IMR-90 (cell line): Measurements from ENCODE around the gene LIPK. TPM values are rescaled to one million over a fixed set of nuclear protein-coding genes. Genes with fewer than 3 reads are reported as not detected.

Experiments used
- ATAC-seq: fragments of 200-7000 bp; cut with Tn5 transposase; 2 replicates; pipeline ENCODE4 v1.9.1; 2020; ENCODE audit warnings: low read depth, mild to moderate bottlenecking, moderate library complexity
- BruUV-seq: library from RNA; stranded (reverse); fragments of 400-500 nt; replicated peaks from 2 replicates; lab custom pipeline; 2021; lab: Mats Ljungman, UMichigan
- CTCF ChIA-PET: fragments of 300-600 bp; formaldehyde crosslinking; extraction: SDS; loops from one replicate; lab custom pipeline; 2021; ENCODE audit warnings: antibody characterized with exemption; lab: Yijun Ruan, JAX
- POLR2A ChIA-PET: fragments of 300-600 bp; sonication (Branson Sonifier 250); formaldehyde crosslinking; loops from one replicate; lab custom pipeline; 2022; ENCODE audit warnings: antibody characterized with exemption; ENCODE audit not compliant: unreplicated experiment; lab: Charles Lee
- DNase-seq: peaks from one replicate; pipeline ENCODE4 v3.0.0; 2013
- H2AFZ ChIP-seq: replicated peaks from 2 replicates; pipeline ENCODE3; 2013; ENCODE audit warnings: low read length, mild to moderate bottlenecking; ENCODE audit not compliant: poor library complexity
- H2AK5ac ChIP-seq: 2 replicates; pipeline ENCODE4 v1.6.1; 2013; ENCODE audit warnings: low read depth, low read length, inconsistent platforms
- H2AK9ac ChIP-seq: replicated peaks from 2 replicates; pipeline ENCODE3; 2013; ENCODE audit warnings: mild to moderate bottlenecking, low read depth, low read length, moderate library complexity; ENCODE audit not compliant: poor library complexity
- H2BK120ac ChIP-seq: 2 replicates; pipeline ENCODE4 v1.6.1; 2013; ENCODE audit warnings: low read depth, low read length, inconsistent platforms
- H2BK15ac ChIP-seq: 3 replicates; pipeline ENCODE4 v1.6.1; 2013; ENCODE audit warnings: low read depth, low read length, inconsistent platforms
- H2BK20ac ChIP-seq: 2 replicates; pipeline ENCODE4 v1.6.1; 2013; ENCODE audit warnings: low read depth, mild to moderate bottlenecking, inconsistent platforms, low read length, moderate library complexity
- H2BK5ac ChIP-seq: 2 replicates; pipeline ENCODE4 v1.6.1; 2013; ENCODE audit warnings: mild to moderate bottlenecking, low read depth, low read length, inconsistent platforms; ENCODE audit not compliant: poor library complexity, severe bottlenecking
- H3K14ac ChIP-seq: replicated peaks from 2 replicates; pipeline ENCODE4 v1.6.1; 2013; ENCODE audit warnings: low read depth, low read length, inconsistent platforms
- H3K18ac ChIP-seq: 2 replicates; pipeline ENCODE4 v1.6.1; 2013; ENCODE audit warnings: low read depth, low read length, control low read depth
- H3K23ac ChIP-seq: 2 replicates; pipeline ENCODE4 v1.6.1; 2013; ENCODE audit warnings: low read depth, low read length, inconsistent platforms
- H3K27ac ChIP-seq: 2 replicates; pipeline ENCODE4 v1.5.1; 2013; ENCODE audit warnings: mild to moderate bottlenecking, control low read depth, low read length; ENCODE audit not compliant: insufficient read depth
- H3K27me3 ChIP-seq: 2 replicates; pipeline ENCODE4 v1.6.1; 2013; ENCODE audit warnings: low read length; ENCODE audit not compliant: control insufficient read depth, insufficient read depth
- H3K36me3 ChIP-seq: 2 replicates; pipeline ENCODE4 v1.6.1; 2013; ENCODE audit warnings: low read length, mixed read lengths; ENCODE audit not compliant: control insufficient read depth, insufficient read depth
- H3K4ac ChIP-seq: 2 replicates; pipeline ENCODE4 v1.6.1; 2013; ENCODE audit warnings: low read depth, low read length, inconsistent platforms
- H3K4me1 ChIP-seq: 2 replicates; pipeline ENCODE4 v1.6.1; 2013; ENCODE audit warnings: low read length, mixed read lengths; ENCODE audit not compliant: control insufficient read depth, insufficient read depth
- H3K4me2 ChIP-seq: 2 replicates; pipeline ENCODE4 v1.6.1; 2013; ENCODE audit warnings: low read depth, mild to moderate bottlenecking, control low read depth, low read length, moderate library complexity
- H3K4me3 ChIP-seq: 2 replicates; pipeline ENCODE4 v1.5.1; 2013; ENCODE audit warnings: low read depth, mild to moderate bottlenecking, control low read depth, low read length, moderate library complexity; ENCODE audit not compliant: insufficient read depth
- H3K56ac ChIP-seq: 2 replicates; pipeline ENCODE4 v1.6.1; 2013; ENCODE audit warnings: low read length, inconsistent platforms; ENCODE audit not compliant: insufficient read depth; ENCODE audit errors: extremely low read depth
- H3K79me1 ChIP-seq, 2 experiments: 2 replicates each; pipeline ENCODE4 v1.6.1; 2013; ENCODE audit warnings: low read length in 2 of 2, inconsistent platforms in 1 of 2, low read depth in 1 of 2
- H3K9ac ChIP-seq: 2 replicates; pipeline ENCODE4 v1.6.1; 2013; ENCODE audit warnings: low read depth, low read length, control low read depth
- H3K9me1 ChIP-seq: 2 replicates; pipeline ENCODE4 v1.6.1; 2013; ENCODE audit warnings: low read length, inconsistent platforms; ENCODE audit not compliant: insufficient read depth
- H3K9me3 ChIP-seq: 2 replicates; pipeline ENCODE4 v1.6.1; 2013; ENCODE audit warnings: low read length; ENCODE audit not compliant: control insufficient read depth, insufficient read depth
- H4K20me1 ChIP-seq: 2 replicates; pipeline ENCODE4 v1.6.1; 2013; ENCODE audit warnings: low read length, inconsistent platforms; ENCODE audit not compliant: insufficient read depth
- H4K5ac ChIP-seq: 2 replicates; pipeline ENCODE4 v1.6.1; 2013; ENCODE audit warnings: mild to moderate bottlenecking, low read depth, low read length, control low read depth
- H4K8ac ChIP-seq, 2 experiments: 2 replicates each; pipeline ENCODE4 v1.6.1; 2013; ENCODE audit warnings: low read depth in 2 of 2, low read length in 2 of 2, control low read depth in 1 of 2, inconsistent platforms in 1 of 2
- H4K91ac ChIP-seq: 2 replicates; pipeline ENCODE4 v1.6.1; 2013; ENCODE audit warnings: low read depth, low read length, inconsistent platforms; ENCODE audit not compliant: insufficient read depth
- BHLHE40 ChIP-seq: fragments of 150-350 bp; IDR thresholded peaks from 2 replicates; pipeline ENCODE4 v1.6.1; 2016; ENCODE audit warnings: mild to moderate bottlenecking, low read depth, low read length
- CEBPB ChIP-seq: IDR thresholded peaks from 2 replicates; pipeline ENCODE4 v1.6.1; 2012; ENCODE audit warnings: low read depth, low read length, improper control_type of control experiment
- FOS ChIP-seq: fragments of 150-350 bp; IDR thresholded peaks from 2 replicates; pipeline ENCODE4 v1.6.1; 2016; ENCODE audit warnings: low read depth, low read length
- MXI1 ChIP-seq: IDR thresholded peaks from 2 replicates; pipeline ENCODE4 v1.6.1; 2012; ENCODE audit warnings: low read depth, mild to moderate bottlenecking, low read length, moderate library complexity, borderline replicate concordance
- POLR2A ChIP-seq: IDR thresholded peaks from 2 replicates; pipeline ENCODE4 v1.6.1; 2012; ENCODE audit warnings: mild to moderate bottlenecking, low read depth, low read length
- RCOR1 ChIP-seq: IDR thresholded peaks from 2 replicates; pipeline ENCODE4 v1.6.1; 2012; ENCODE audit warnings: mild to moderate bottlenecking, low read length, improper control_type of control experiment; ENCODE audit not compliant: insufficient replicate concordance
- RFX5 ChIP-seq: IDR thresholded peaks from 2 replicates; pipeline ENCODE4 v1.8.0; 2012; ENCODE audit warnings: low read depth, mild to moderate bottlenecking, low read length, moderate library complexity
- WGBS, 2 experiments: methylation state at CpG; one replicate each; pipeline versions ENCODE4 v1.1.5 to v1.1.7; 2013; ENCODE audit warnings: missing lambda C conversion rate in 2 of 2; ENCODE audit not compliant: insufficient read length in 1 of 2; ENCODE audit errors: extremely low coverage in 2 of 2; 5-methylcytosine and 5-hydroxymethylcytosine counted together
- dilution Hi-C: fragments of 300-500 bp; cut with HindIII; formaldehyde crosslinking; loops from one replicate; pipeline ENCODE4 v1.14.3; 2018; ENCODE audit warnings: low sequenced_read_pairs; ENCODE audit not compliant: unreplicated experiment
- in situ Hi-C: fragments of 300-500 bp; cut with MboI; formaldehyde crosslinking; loops from 3 replicates; pipeline ENCODE4 v1.14.3; 2019; ENCODE audit warnings: low sequenced_read_pairs, inconsistent platforms, mixed read lengths
- intact Hi-C: fragments of 100-400 bp; cut with micrococcal nuclease; formaldehyde crosslinking; loops from 2 replicates; pipeline ENCODE4 v1.10.0; 2022
- polyA plus RNA-seq, 3 experiments: library from polyadenylated mRNA; depleted of rRNA; stranded (reverse); fragments of >200 nt; gene quantifications; 2 replicates each; pipeline ENCODE4 v1.2.3, GENCODE V29; 2012; ENCODE audit warnings: low replicate concordance in 1 of 3
- total RNA-seq: library from RNA; depleted of rRNA; stranded (reverse); fragments of >200 nt; gene quantifications from 2 replicates; pipeline ENCODE4 v1.2.3, GENCODE V29; 2012

Gene LIPK
- total and polyA plus RNA-seq, 2 of the 4 experiments (the other 2 are of a cell fraction): not detected

- no CpG with 5 or more reads among the region's 3 CpGs for WGBS, 2 experiments
Observed at GRCh38 chr10:88764110-88764509, 58.1 kb downstream of the LIPK start.

More at GRCh38 chr10:88764110-88764509, 58.1 kb downstream of the LIPK start:
- dilution Hi-C loops: no loop called here
- no peak overlapping the region for H2BK15ac ChIP-seq
- no peak overlapping the region for H3K9ac ChIP-seq
- no peak overlapping the region for H2AK9ac ChIP-seq
- TF ChIP-seq POLR2A: no peak
- no peak for TF ChIP-seq CEBPB
- TF ChIP-seq FOS: no peak
- no peak for TF ChIP-seq MXI1
- TF ChIP-seq BHLHE40: no peak
- no peak for TF ChIP-seq RCOR1
- TF ChIP-seq RFX5: no peak
- intact Hi-C loops: no loop called here
- H3K23ac ChIP-seq: no peak overlapping the region
- no peaks in the 10 kb centered on the region for H3K36me3 ChIP-seq
- no peak overlapping the region for H3K56ac ChIP-seq
- H4K20me1 ChIP-seq: no peaks in the 10 kb centered on the region
- POLR2A ChIA-PET: no interaction called here
- in situ Hi-C loops: no loop called here
- no peaks in the 10 kb centered on the region for H3K9me1 ChIP-seq
- H4K5ac ChIP-seq: no peak overlapping the region
- H3K9me3 ChIP-seq: no peaks in the 10 kb centered on the region
- no peak overlapping the region for H3K18ac ChIP-seq
- H3K4ac ChIP-seq: no peak overlapping the region
- no peak overlapping the region for H2AFZ ChIP-seq
- DNase-seq (no peak), ATAC-seq (no peak)
- CTCF ChIA-PET: no interaction called here
- H2BK120ac ChIP-seq: no peak overlapping the region
- no peak overlapping the region for H3K14ac ChIP-seq
- H3K4me3 ChIP-seq: no peak overlapping the region
- H3K4me2 ChIP-seq: no peak overlapping the region
- no peak overlapping the region for H2BK20ac ChIP-seq
- H3K4me1 ChIP-seq: no peaks in the 10 kb centered on the region
- no TSS peak for BruUV-seq
- no peak overlapping the region for H3K27ac ChIP-seq
- H3K79me1 ChIP-seq: no peaks in the 10 kb centered on the region
- no peak overlapping the region for H2BK5ac ChIP-seq
- H2AK5ac ChIP-seq: no peak overlapping the region
- H4K8ac ChIP-seq: no peak overlapping the region
- no peak overlapping the region for H4K91ac ChIP-seq
- H3K27me3 ChIP-seq: peaks cover 16% of the 10 kb centered on the region
